ENCODE results near the gene ILF3. TPM values are rescaled to one million over a fixed set of nuclear protein-coding genes. Genes with fewer than 3 reads are reported as not detected.

ILF3 gene
- total RNA-seq, 1 donor from 2014 or later: 223 TPM

GRCh38 chr19:10717054-10717355 is 62.9 kb downstream of the ILF3 start:
- no peak for TF ChIP-seq CTCF (IDR thresholded peaks at IDR 0.05)
- H3K4me3 Mint-ChIP-seq (ENCODE audit: unreplicated experiment): peak overlapping the region; percentile 24
- peaks cover 4% of the 10 kb centered on the region for H3K36me3 Mint-ChIP-seq (ENCODE audit: unreplicated experiment)
- DNase-seq (ENCODE audit: extremely low spot score, unreplicated experiment): no peak
- no peaks in the 10 kb centered on the region for H3K9me3 Mint-ChIP-seq (ENCODE audit: unreplicated experiment)
- no peaks in the 10 kb centered on the region for H3K27me3 Mint-ChIP-seq (ENCODE audit: unreplicated experiment)
- peaks cover 21% of the 10 kb centered on the region for H3K4me1 Mint-ChIP-seq (ENCODE audit: unreplicated experiment)
- H3K27ac Mint-ChIP-seq (ENCODE audit: unreplicated experiment): peak overlapping the region; percentile 78

DNA sequence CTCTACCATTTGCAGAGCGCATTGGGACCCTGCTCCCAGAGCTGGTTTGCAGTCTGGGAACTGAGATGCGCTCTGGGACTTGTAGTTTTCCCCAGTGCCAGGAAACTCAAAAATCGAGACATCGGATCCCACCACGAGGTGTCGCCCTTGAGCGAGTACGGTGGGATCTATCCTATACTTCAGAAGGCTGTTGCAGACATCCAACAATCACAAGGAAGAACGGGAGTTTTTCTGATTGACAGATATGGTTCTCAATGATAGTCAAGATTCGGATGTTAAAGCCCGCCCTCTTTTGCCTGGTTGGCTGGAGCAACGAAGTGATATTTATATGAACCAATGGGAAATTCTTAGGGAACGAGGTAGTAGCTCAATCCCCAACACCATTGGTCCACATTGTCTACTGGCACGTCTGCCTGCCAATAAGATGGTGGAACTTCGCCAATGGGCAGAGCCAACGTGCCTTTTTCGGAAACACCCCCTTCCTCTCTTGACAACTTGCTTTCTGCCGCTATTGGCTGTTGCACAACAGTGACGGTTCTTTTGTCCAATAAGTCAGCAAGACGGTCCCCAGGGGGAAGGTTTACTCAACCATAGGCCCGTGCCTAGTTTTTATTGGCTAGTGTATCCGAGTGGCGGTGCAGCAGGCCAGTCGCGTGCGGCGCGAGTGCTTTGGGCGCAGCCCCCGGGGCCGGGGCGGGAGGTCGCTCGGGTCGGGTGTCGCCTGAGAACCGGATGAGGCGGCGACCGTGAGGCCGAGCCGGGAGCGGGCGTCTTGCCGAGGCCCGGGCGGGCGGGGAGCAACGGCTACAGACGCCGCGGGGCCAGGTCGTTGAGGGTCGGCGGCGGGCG is 63.4 kb downstream of the ILF3 start, which contains the start of gene DNM2:
Gene DNM2 (plus strand): TSS at position 724 of the 849 bp plus-strand sequence. CDS start 164 bp downstream, outside the sequence.
- peak within 1 kb of the TSS; percentile 84 for H3K27ac Mint-ChIP-seq (ENCODE audit: unreplicated experiment)

DNA sequence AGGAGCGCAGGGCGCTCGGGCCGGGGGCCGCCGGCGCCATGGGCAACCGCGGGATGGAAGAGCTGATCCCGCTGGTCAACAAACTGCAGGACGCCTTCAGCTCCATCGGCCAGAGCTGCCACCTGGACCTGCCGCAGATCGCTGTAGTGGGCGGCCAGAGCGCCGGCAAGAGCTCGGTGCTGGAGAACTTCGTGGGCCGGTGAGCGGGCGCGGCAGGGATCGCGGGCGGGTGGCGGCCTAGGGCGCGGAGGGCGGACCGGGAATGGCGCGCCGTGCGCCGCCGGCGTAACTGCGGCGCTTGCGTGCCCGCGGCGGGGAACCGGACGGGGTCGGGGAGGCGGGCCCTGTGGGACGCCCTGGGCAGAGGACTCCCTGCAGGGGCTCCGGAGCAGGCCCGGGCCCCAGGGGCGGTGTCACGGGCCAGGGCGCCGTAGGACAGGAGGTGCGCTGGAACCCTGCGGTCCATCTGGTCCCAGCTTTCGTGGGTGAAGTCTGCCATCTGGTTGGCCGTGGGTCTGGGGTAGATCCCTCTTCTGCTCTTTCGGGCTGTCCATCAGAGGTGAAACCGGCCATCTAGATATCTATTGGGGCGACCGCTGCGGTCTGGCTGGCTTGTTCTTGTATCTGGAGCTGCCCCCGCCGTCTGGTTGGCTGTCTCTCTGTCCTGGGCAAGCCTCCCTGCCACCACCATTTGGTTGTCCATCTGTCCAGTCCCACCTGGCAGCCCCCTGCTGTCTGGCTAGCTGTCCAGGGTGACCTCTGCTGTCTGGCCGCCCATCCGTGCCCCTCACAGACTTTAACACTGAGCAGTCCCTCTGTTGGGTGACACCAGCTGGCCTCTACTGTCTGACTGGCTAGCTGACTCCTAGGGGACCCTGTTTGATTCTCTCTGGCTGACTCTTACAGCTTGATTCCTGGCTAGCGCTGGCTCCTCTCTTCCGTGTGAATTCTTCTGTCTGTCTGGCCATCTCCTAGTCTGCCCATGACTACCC is 64.4 kb downstream of the ILF3 start:
- Mint-ChIP-seq H3K4me3 (ENCODE audit: unreplicated experiment) (peak overlapping the region; percentile 87), H3K27me3 (ENCODE audit: unreplicated experiment) (no peaks in the 10 kb centered on the region), H3K27ac (ENCODE audit: unreplicated experiment) (peak overlapping the region; percentile 84), H3K36me3 (ENCODE audit: unreplicated experiment) (peaks cover 6% of the 10 kb centered on the region), H3K4me1 (ENCODE audit: unreplicated experiment) (peaks cover 23% of the 10 kb centered on the region), H3K9me3 (ENCODE audit: unreplicated experiment) (no peaks in the 10 kb centered on the region)
- DNase-seq (ENCODE audit: extremely low spot score, unreplicated experiment): peak; percentile 89
- TF ChIP-seq CTCF (IDR thresholded peaks at IDR 0.05): no peak

More for the DNA sequence above, 63.4 kb downstream of the ILF3 start, which contains the start of gene DNM2:
- TF ChIP-seq CTCF (IDR thresholded peaks at IDR 0.05): peak; percentile 90
- DNase-seq (ENCODE audit: extremely low spot score, unreplicated experiment): peak; percentile 99
- H3K36me3 Mint-ChIP-seq (ENCODE audit: unreplicated experiment): peaks cover 4% of the 10 kb centered on the region
- H3K4me3 Mint-ChIP-seq (ENCODE audit: unreplicated experiment): peak within 1 kb of the TSS; percentile 87
- peaks cover 21% of the 10 kb centered on the region for H3K4me1 Mint-ChIP-seq (ENCODE audit: unreplicated experiment)
- no peaks in the 10 kb centered on the region for H3K27me3 Mint-ChIP-seq (ENCODE audit: unreplicated experiment)
- no peaks in the 10 kb centered on the region for H3K9me3 Mint-ChIP-seq (ENCODE audit: unreplicated experiment)

DNA sequence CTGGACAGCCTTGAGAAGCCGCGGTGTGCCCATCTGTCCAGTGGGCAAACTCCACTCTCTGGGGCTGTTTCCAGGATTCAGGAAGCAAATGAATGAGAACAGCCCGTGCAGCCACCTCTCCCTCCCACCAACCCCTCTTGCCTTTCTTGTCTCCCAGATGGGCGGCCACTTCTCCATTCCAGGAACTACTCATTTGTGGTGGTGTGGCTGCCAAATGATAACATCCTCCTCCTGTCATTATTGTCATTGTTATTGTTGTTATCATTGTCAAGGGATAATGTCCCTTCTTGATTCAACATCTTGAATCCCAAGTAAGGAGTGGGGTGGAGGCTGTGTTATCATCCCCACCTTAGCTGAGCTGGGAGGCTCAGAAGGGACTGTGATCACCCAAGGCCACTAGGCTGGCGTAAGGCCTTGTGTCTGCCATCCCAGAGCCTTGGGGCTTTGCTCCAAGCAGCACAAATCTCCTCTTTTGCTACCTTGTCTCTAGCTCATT is 65.4 kb downstream of the ILF3 start:
- peak overlapping the region; percentile 84 for H3K27ac Mint-ChIP-seq (ENCODE audit: unreplicated experiment)
- no peaks in the 10 kb centered on the region for H3K27me3 Mint-ChIP-seq (ENCODE audit: unreplicated experiment)
- peak overlapping the region; percentile 87 for H3K4me3 Mint-ChIP-seq (ENCODE audit: unreplicated experiment)
- peaks cover 2% of the 10 kb centered on the region for H3K36me3 Mint-ChIP-seq (ENCODE audit: unreplicated experiment)
- no peak for DNase-seq (ENCODE audit: extremely low spot score, unreplicated experiment)
- H3K9me3 Mint-ChIP-seq (ENCODE audit: unreplicated experiment): no peaks in the 10 kb centered on the region
- TF ChIP-seq CTCF (IDR thresholded peaks at IDR 0.05): no peak
- peaks cover 33% of the 10 kb centered on the region for H3K4me1 Mint-ChIP-seq (ENCODE audit: unreplicated experiment)

Data from osteocyte (in vitro differentiated cells).